Right cardiac atrium (tissue), 5 donors: ENCODE results near the gene TARS2. TPM values are rescaled to one million over a fixed set of nuclear protein-coding genes. Genes with fewer than 3 reads are reported as not detected.

ENCODE experiments used
- microRNA-seq, 2 donors: library from miRNA; unstranded; fragments of <30 nt; microRNA quantifications; one replicate each; pipeline ENCODE4 v1.2.0, GENCODE V29; 2020 to 2021
- polyA plus RNA-seq: library from polyadenylated mRNA; stranded (reverse); fragments of 200-250 nt; gene quantifications from one replicate; pipeline ENCODE4 v1.2.3, GENCODE V29; 2013
- total RNA-seq, 4 donors: library from RNA; stranded (reverse); fragmentation: NEBNext Ultra II Directional; extraction: Animal tissue kit (Norgen Biotek cat#: 25700); gene quantifications; one replicate each; pipeline ENCODE4 v1.2.1, GENCODE V29; 2021
- donor health status: healthy with polysubstance abuse.
- donor health status: DM: no; HTN: yes; CAD: no.
- donor health status: DM: no; HTN: no; CAD: no.
- donor health status: DM: no; HTN: yes; CAD: no; lungs with severe emphysema.
- donor health status: DM: yes; HTN: yes; CAD: no.

Gene TARS2
- total and polyA plus RNA-seq, 5 donors, result 15.1 to 23.2 (median 21.1) TPM

Small RNA genes within 50 kb of the gene (microRNA-seq; reads per million reads assigned to microRNA genes)
- gene MIR4257 (0 reads per million in 2 donors), gene MIR6878 (0 to 0.42 reads per million in 2 donors)

Other genes with a start within 250 kb of the TARS2 start
- 10 to 100 TPM in 3 of 4 donors, 1 to 10 TPM in 1; 6.9 to 22.6 (median 16.3) TPM for gene CA14, start 229.6 kb upstream of the TARS2 start, total RNA-seq
- 28.3 TPM for gene CA14, start 229.6 kb upstream of the TARS2 start, polyA plus RNA-seq
- gene APH1A, start 218.4 kb upstream of the TARS2 start, total RNA-seq, result 10 to 100 TPM; 71.3 to 84.2 (median 73.4) TPM
- gene APH1A, start 218.4 kb upstream of the TARS2 start, polyA plus RNA-seq, result 80.0 TPM
- gene C1orf54, start 214.6 kb upstream of the TARS2 start, total RNA-seq, result 10 to 100 TPM; 10.4 to 12.0 (median 10.6) TPM
- 15.6 TPM for gene C1orf54, start 214.6 kb upstream of the TARS2 start, polyA plus RNA-seq
- gene CIART, start 204.9 kb upstream of the TARS2 start, total RNA-seq, result 10 to 100 TPM in 3 of 4 donors, 1 to 10 TPM in 1; 5.5 to 20.4 (median 11.4) TPM
- 14.1 TPM for gene CIART, start 204.9 kb upstream of the TARS2 start, polyA plus RNA-seq
- gene MRPS21, start 193.6 kb upstream of the TARS2 start, total RNA-seq, result 10 to 100 TPM; 64.5 to 81.4 (median 72.6) TPM
- 110 TPM for gene MRPS21, start 193.6 kb upstream of the TARS2 start, polyA plus RNA-seq
- gene PRPF3, start 165.9 kb upstream of the TARS2 start, total RNA-seq, result 10 to 100 TPM; 21.8 to 27.0 (median 26.0) TPM
- 19.4 TPM for gene PRPF3, start 165.9 kb upstream of the TARS2 start, polyA plus RNA-seq
- gene RPRD2, start 123.3 kb upstream of the TARS2 start, total RNA-seq, result 10 to 100 TPM; 24.5 to 32.4 (median 26.7) TPM
- 10.0 TPM for gene RPRD2, start 123.3 kb upstream of the TARS2 start, polyA plus RNA-seq
- gene ECM1, start 20.7 kb downstream of the TARS2 start, total RNA-seq, result 10 to 100 TPM; 25.5 to 46.8 (median 34.8) TPM
- 24.1 TPM for gene ECM1, start 20.7 kb downstream of the TARS2 start, polyA plus RNA-seq
- gene FALEC, start 28.3 kb downstream of the TARS2 start, total RNA-seq, result under 1 TPM in 2 of 4 donors, not detected in 2; 0.60 to 0.70 TPM
- not detected for gene FALEC, start 28.3 kb downstream of the TARS2 start, polyA plus RNA-seq
- 10 to 100 TPM; 22.6 to 57.0 (median 37.2) TPM for gene ADAMTSL4, start 62.0 kb downstream of the TARS2 start, total RNA-seq
- 26.3 TPM for gene ADAMTSL4, start 62.0 kb downstream of the TARS2 start, polyA plus RNA-seq
- gene MCL1, start 92.2 kb downstream of the TARS2 start, total RNA-seq, result 100 to 1,000 TPM in 1 of 4 donors, 10 to 100 TPM in 3; 65.5 to 130 (median 80.2) TPM
- gene MCL1, start 92.2 kb downstream of the TARS2 start, polyA plus RNA-seq, result 78.7 TPM
- gene ENSA, start 142.2 kb downstream of the TARS2 start, total RNA-seq, result 100 to 1,000 TPM; 111 to 122 (median 118) TPM
- gene ENSA, start 142.2 kb downstream of the TARS2 start, polyA plus RNA-seq, result 81.6 TPM
- 10 to 100 TPM; 14.8 to 21.7 (median 19.1) TPM for gene GOLPH3L, start 209.7 kb downstream of the TARS2 start, total RNA-seq
- 11.4 TPM for gene GOLPH3L, start 209.7 kb downstream of the TARS2 start, polyA plus RNA-seq
- under 1 TPM; 0.26 to 0.64 (median 0.54) TPM for gene HORMAD1, start 233.5 kb downstream of the TARS2 start, total RNA-seq
- gene HORMAD1, start 233.5 kb downstream of the TARS2 start, polyA plus RNA-seq, result not detected